Occipital lobe (tissue), 2 donors: Measurements from ENCODE around the gene SARS1. TPM values are rescaled to one million over a fixed set of nuclear protein-coding genes. Genes with fewer than 3 reads are reported as not detected.
"Not testable (repeated sequence)": the region's sequence is repeated elsewhere in the genome, so short reads cannot be mapped to it uniquely, and the experiment has no call there.

ENCODE experiments used
- DNase-seq: peaks from one replicate; lab custom pipeline; 2025; lab: John Stamatoyannopoulos, UW
- total RNA-seq: library from RNA; depleted of rRNA; stranded (reverse); fragments of >200 nt; gene quantifications from one replicate; pipeline ENCODE4 v1.2.3, GENCODE V29; 2014

Gene SARS1, protein sequence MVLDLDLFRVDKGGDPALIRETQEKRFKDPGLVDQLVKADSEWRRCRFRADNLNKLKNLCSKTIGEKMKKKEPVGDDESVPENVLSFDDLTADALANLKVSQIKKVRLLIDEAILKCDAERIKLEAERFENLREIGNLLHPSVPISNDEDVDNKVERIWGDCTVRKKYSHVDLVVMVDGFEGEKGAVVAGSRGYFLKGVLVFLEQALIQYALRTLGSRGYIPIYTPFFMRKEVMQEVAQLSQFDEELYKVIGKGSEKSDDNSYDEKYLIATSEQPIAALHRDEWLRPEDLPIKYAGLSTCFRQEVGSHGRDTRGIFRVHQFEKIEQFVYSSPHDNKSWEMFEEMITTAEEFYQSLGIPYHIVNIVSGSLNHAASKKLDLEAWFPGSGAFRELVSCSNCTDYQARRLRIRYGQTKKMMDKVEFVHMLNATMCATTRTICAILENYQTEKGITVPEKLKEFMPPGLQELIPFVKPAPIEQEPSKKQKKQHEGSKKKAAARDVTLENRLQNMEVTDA
- total RNA-seq = 153 TPM

DNA sequence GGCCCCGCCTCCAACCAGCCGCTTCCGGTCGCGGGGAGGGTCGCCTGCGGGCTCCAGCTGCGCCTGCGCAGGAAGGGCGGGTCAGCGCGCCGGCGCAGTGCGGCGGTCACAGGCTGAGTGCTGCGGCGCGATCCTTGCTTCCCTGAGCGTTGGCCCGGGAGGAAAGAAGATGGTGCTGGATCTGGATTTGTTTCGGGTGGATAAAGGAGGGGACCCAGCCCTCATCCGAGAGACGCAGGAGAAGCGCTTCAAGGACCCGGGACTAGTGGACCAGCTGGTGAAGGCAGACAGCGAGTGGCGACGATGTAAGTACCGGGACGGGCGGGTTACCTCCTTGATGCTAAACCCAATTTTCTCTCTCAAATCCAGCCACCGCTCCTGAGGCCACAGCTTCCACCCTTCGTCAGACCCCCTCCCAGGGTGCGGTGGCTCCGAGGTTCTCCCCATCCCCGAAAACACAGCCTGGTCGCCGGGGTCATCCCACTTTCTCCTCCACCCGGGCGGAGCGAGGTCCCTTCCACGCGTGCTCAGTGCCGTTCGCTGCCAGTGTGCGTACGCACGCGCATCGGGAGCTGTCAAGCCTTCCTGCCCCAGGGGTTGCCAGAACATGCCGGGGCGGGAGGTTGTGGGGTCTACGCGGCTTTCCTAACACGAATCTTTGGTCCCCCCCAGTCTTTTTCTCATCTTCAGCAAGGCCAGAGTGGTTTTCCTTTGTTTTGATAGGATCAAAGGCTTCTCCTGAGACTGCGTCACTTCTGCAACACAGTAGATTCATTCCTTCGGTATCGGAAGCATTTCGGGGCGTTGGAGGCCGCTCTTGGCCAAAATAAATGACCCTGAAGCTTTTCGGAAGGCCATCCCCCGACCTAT, at the start of gene SARS1:
SARS1 (plus strand) TSS at position 95 of the 870 bp plus-strand sequence; CDS start at position 170, 75 bp downstream.
- peak; percentile 82 for DNase-seq

DNA sequence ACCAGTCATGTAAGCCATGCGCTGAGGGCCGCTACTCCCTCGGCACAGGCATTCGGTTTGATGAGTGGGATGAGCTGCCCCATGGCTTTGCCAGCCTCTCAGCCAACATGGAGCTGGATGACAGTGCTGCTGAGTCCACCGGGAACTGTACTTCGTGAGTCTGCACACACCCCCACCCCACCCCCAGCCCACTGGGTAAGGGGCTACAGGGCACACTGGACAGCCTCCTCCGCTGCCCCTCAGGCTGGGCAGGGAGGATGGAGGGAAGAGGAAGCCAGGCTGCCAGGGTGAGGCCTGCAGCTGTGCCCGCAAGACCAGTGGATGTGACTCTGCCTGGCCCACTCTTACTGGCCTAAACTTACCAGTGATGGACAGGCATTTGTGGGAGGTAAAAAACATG, 49.2 kb upstream of the SARS1 start:
- no peak for DNase-seq

DNA sequence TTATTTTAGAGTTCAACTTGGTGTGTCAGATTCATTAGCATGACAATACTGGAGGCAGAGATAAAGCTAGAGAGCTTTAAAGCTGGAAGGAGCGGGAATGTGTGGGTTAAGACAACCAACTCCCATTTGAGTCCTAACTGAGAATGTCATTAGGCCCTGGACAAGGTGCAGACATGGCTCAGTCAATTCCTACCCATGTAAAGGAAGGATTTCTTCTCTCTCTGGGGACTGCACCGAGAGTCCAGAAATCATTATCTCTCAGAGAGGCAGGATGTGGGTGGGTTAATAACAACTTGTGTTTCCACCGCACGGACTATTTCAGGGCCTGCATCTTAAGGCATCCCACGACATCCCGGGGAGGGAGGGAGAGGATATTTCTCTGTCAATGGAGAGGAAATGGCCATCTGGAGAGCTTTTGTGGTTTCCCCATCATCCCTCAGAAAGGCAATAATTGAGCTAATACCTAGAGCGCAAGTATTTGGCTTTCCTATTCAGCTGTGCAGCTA, 46.7 kb upstream of the SARS1 start:
- no peak for DNase-seq

DNA sequence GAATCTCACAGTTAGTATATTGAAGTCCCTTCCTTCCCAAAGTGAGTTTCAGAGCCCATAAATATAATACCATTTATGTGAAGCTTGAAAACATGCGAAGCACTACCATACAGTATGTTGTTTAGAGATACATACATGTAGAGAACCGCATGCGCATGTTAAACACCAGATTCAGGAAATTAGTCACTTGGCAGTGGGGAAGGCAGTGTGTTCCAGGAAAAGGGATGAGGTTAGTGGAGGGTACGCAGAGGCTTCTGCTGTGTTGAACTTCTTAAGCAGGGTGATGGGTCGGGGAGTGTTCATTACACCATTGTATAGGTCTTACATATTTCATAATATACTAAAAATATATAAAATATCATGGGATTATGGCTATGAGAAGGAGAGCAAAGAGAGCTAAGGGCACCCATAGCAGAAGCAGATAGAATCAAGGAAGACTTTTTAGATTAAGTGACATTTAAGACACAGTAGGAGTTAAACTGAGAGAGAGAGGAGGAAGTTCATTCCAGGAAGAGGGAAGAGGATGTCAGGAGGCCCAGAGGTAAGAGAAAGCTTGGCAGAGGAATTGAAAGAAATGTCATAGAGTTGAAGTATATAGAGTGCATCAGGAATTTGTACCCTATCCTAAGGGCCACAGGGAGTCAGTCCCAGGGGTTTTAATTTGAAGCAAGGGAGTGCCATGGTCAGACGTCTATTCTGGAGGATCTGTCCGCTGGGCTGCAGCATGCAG, 43.5 kb upstream of the SARS1 start:
- DNase-seq = no peak

DNA sequence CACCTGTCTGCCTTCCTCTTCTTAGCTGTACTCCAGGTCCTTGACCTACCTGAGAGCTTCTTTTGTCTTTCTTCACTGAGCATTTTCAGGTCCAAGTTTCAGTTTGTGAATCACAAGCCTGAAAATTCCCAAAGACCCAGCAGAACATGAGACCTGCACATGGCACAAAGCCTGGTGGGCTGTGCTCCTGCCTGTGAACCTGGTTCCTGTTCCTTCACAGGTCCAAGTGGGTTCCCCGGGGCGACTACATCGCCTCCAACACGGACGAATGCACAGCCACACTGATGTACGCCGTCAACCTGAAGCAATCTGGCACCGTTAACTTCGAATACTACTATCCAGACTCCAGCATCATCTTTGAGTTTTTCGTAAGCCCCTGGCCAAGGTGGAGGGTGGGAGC, 42.1 kb upstream of the SARS1 start:
- DNase-seq = no peak

DNA sequence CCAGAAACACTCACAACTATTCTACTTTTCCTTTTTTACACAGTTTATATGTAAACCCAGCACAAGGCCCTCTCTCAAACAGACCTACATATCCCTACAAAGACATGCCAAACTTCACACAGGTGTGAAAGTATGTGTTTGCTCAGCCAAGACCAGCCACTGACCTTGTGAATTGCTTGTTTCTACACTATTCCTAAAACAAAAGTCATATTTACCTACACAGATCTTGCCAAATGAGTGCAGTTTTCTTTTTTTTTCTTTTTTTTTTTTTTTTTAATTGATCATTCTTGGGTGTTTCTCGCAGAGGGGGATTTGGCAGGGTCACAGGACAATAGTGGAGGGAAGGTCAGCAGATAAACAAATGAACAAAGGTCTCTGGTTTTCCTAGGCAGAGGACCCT, 37.4 kb upstream of the SARS1 start:
- DNase-seq = not testable (repeated sequence)

DNA sequence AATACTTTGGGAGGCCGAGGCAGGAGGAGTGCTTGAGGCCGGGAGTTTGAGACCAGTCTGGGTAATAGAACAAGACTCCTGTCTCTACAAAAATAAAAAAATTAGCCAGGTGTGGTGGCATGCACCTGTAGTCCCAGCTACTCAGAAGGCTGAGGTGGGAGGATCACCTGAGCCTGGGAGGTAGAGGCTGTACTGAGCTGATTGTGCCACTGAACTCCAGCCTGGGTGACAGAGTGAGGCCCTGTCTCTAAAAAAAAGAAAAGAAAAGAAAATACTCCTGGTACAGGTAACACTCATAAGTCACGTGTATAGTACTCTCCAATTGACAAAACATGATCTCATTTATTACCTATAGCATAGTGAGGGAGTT, 33.0 kb upstream of the SARS1 start:
- DNase-seq = not testable (repeated sequence)

DNA sequence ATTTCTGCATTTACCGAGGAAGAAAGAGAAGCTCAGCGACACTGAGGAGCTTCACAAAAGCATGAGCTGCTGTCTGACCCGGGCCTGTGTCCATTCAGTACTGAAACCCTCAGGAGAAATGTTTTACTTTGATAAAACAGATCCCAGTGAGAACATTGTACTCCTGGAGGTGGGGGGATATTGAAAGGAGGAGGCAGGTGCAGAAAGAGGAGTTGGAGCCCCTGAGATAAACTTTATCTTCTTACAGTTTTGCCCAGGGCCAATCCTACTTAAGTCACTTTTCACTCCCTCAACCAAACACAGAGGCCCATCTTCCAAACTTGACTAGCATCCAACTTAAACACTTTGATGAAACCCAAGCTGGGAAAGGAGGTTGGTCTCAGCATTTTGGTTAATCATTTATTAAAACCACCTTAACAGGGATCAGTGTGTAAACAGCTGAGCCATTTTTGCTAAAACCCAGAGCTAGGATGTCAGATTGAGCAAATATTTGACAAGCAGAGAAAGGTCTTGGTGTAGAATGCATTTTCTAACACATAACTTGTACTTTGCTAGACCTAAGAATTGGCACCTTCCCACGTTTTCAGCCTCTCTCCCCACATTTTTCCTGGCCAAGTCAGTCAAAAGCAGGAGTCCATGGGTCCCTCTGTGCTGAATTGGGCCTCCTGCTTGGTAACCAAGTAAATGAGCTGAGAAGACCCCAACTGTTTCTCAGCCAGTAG, 32.5 kb upstream of the SARS1 start:
- no peak for DNase-seq

DNA sequence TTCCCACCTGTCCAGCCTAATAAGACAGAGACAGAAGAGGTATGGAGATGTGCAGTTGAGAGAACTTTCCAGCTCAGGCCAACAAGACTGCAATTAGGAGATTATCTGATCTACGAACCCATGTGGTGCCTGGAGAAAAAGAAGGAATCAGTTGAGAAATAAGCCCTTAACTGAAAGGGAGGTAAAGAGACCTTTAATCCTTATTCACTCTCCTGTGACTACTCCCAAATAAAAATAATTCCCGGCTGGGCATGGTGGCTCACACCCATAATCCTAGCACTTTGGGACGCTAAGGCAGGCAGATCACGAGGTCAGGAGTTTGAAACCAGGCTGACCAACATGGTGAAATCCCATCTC, 31.9 kb upstream of the SARS1 start:
- DNase-seq = no peak

DNA sequence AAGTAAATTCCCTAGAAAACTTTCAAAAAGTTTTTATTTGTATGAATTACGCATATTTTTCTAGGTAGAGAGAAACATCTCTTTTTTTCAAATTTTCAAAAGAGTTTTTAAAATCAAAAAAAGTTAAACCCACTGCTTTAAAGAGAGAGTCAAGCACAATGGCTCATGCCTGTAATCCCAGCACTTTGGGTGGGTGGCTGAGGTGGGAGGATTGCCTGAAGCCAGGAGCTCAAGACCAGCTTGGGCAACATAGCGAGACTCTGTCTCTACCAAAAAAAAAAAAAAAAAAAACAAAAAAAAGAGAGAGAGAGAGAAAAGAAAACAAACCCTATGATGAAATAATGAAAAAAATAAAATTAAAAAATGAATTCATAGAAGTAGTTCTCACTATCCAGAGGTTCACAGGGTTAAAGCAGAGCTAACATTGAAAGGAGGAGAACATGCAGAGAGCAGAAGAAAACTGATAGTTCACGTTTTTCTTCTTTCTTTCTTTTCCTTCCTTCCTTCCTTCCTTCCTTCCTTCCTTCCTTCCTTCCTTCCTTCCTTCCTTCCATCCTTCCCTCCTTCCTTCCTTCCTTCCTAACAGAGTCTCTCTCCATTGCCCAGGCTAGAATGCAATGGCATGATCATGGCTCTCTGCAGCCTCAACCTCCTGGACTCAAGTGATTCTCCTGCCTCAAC, 30.5 kb upstream of the SARS1 start:
- DNase-seq = no peak

DNA sequence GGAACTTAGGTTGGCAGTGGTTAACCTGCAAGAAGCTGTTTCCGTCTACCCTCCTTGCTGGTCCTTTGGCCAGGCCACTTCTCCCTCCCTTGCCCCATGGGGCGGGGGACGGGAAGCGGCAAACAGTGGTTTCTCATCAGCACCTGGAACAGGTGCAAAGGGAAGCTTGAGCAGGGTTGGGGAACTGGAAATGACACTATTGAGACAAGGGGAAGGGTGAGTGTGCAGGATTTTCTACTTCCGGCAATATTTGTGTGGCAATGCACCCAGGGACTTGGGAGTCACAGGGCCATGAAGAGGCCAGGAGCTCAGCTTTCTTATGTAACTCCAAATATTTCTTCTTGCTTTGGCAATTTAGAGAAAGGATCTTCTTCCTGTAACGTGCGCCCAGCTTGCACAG, 29.0 kb upstream of the SARS1 start:
- DNase-seq = no peak

DNA sequence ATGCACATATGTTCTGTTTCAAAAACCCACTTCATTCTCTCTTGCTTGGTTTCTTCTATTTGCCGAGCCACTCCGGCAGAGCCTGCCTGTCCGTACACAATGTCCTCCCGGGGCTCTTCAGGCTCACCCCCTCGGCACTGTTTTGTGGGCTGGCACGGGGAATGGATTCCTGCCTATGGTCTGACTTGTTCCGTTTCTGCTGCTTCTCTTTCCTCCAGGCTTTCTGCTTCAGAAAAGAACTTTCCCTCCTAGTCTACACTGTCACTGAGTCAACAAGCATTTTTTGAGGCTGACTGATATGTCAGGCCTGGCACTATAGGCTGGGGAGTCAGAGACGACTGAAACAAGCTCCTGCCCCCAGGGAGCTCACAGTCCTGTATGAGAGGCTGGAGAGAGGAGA, 28.4 kb upstream of the SARS1 start:
- DNase-seq = no peak

DNA sequence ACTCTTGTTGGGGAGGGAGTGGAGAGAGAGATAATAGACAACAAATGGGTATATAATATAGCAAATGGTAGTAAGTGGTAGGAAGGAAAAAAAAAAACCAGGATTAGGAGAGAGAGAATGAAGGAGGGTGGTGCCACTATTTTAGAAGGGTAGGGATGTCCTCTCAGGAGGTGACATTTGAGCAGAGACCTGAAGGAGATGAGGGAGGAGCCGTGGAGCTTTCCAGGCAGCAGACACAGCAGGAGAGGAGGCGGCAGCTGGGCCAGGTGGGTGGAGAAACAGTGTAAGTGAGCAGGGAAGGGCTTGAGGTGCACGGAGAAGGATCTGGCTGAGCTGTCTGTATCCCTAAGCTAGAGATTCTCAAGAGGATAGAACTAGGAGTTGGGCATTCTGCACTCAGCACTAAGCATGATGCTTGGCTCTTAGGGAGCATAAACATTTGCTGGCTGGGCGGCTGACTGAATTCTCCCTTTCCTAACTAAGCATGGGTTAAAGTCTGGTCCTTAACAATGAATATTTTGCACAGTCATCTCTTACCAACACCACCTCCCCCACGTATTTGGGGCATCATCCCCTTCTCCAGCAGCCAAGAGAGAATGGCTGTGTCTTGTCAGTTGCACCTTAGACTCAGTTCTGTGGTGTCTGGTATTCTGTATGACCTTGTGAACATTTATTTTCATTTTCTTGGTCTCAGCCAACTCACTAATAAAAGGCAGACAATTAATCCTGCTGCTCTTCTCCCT, 27.6 kb upstream of the SARS1 start:
- peak; percentile 46 for DNase-seq

DNA sequence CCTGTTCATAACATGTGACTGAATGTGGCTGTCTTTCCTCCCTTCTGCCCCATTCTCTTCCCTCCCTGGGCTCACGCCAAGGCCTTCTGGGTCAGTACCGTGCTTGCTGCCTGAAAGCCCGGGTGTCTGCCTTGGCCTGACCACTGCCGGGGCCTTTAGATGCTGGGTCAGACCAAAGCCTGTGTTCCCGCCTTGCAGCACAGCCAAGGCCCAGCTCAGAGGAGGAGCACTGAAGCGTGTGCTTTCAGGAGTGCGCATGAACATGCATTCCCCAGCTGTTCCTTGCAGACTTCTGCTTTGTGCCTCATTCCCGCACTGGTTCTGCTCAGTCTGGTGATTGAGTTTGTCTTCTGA, 27.0 kb upstream of the SARS1 start:
- DNase-seq = peak; percentile 35

DNA sequence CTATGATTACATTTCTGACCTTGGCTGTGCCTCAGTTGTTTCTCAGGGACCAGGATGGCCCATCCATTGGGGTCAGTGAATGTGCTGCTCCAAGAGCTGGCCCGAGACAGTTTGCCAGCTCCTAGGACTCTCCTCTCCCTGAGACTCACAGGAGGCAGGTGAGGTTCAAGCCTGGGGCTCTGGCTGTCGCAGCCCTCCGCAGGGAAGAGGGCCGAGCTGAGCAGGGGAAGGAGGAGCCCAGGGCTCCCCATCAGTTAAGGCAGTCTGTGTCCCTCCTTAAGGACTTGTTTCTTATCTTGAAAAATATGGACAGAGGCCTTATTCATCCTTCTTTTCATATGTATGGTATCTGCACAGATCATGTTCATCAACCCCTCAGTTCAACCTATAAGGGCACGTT, 26.6 kb upstream of the SARS1 start:
- no peak for DNase-seq

DNA sequence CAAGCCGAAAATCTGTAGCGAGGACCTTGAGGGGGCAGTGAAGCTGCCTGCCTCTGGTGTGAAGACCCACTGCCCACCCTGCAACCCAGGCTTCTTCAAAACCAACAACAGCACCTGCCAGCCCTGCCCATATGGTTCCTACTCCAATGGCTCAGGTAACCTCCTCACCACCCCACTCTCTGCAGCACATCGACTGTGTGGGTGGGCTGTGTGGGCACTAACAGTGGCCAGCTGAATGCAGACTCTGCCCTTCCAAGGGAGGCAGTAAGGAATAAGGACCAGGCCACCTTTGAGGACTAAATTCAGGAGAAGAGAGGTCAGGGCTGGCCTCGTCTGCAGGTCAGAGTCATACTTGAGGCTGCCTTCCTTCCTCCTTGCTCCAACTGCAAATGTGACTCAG, 25.5 kb upstream of the SARS1 start:
- DNase-seq = no peak

DNA sequence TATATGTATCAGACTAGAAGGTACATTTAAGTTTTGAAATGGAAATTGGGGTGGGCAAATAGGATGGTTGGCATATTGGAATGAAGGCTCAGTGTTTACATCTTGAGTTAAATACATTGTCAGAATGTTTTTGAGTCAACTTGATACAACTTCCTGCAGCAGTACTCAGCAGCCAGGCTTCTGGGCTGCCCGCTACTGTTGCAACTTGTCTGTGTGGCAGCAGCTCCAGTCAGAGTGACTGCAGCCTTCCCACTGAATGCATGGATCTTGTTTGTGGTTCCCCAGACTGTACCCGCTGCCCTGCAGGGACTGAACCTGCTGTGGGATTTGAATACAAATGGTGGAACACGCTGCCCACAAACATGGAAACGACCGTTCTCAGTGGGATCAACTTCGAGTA, 24.9 kb upstream of the SARS1 start:
- DNase-seq = no peak

DNA sequence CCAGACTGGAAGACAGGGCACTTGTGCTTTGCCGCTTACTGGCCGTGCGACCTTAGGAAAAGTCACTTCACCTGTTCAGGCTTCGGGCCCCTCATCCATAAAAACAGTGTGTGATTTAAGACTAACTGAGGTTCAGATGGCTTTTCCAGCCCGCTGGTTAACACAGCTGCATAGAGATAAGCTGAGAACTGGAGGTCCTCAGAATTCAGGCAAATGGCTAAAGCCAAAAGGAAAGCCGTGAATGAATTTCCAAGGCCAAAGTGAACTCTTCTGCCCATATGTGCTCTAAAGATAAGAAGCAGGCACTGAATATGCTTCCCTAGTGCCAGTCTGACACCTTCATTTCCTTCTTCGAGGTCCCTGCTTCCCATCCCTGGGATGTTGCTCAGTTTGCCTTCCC, 23.5 kb upstream of the SARS1 start:
- DNase-seq = no peak

DNA sequence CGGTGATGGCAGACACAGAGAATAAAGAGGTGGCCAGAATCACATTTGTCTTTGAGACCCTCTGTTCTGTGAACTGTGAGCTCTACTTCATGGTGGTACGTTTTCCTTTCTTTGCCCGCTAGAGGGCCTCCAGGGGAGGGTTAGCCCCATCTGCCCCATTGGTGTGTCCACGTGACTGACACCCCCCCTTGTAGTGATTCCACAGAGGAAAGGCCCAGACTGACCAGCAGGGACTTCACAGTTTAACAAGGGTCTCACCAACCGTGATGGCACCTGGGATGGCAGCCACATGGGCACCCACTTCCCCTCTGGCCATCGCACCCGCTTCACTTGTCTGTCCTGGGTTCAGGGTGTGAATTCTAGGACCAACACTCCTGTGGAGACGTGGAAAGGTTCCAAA, 22.3 kb upstream of the SARS1 start:
- no peak for DNase-seq

DNA sequence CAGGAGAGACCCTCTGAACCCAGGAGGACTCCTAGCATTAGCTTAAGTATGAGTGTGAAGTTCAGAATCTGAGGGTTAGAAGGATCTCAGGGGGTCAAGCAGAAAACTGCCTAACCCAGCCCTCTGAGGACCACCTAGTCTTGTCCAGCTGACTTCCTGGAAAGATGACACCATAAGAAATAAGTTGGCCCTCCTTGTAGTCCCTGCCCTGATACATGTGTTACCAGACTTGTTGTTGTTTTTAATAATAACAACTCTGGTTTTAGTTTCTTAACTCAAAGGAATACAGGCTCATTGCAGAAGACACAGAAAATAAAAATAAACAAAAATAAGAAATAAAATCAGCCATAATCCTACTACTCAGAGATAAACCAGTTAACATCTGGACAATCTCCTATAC, 21.8 kb upstream of the SARS1 start:
- no peak for DNase-seq
